Lower leg skin (tissue), 3 donors: ENCODE results near the gene PDGFC.

ENCODE experiments used
- POLR2A ChIP-seq, 2 donors: fragments of 450-650 bp; IDR thresholded peaks; one replicate each; pipeline ENCODE4 v1.6.1; 2016 to 2017; ENCODE audit warnings: antibody characterized with exemption in 2 of 2, mild to moderate bottlenecking in 1 of 2, moderate library complexity in 1 of 2
- TF ChIP-seq, protein P1 (sequence below), 3 donors: fragments of 450-650 bp; IDR thresholded peaks; one replicate each; pipeline ENCODE4 v1.5.1; 2016; ENCODE audit warnings: antibody characterized with exemption in 3 of 3, mild to moderate bottlenecking in 3 of 3, moderate library complexity in 2 of 3

DNA sequence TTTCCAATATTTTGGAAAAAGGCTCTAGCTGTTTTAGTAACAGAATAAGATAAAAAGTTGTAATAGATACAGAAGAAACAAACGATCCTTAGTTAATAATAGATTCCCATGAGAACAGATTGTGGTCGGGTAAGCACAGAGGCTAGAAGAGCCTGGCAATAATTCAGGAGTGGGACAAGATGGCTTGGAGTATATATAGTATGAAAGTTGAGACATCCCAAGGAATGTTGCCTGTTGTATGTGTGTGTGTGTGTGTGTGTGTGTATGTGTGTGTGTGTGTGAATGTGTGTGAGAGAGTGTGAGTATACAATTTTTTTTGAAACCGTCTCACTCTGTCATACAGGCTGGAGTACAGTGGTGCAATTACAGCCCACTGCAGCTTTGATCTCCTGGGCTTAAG lies 150.7 kb downstream of the PDGFC start:
- TF ChIP-seq, protein P1, sequence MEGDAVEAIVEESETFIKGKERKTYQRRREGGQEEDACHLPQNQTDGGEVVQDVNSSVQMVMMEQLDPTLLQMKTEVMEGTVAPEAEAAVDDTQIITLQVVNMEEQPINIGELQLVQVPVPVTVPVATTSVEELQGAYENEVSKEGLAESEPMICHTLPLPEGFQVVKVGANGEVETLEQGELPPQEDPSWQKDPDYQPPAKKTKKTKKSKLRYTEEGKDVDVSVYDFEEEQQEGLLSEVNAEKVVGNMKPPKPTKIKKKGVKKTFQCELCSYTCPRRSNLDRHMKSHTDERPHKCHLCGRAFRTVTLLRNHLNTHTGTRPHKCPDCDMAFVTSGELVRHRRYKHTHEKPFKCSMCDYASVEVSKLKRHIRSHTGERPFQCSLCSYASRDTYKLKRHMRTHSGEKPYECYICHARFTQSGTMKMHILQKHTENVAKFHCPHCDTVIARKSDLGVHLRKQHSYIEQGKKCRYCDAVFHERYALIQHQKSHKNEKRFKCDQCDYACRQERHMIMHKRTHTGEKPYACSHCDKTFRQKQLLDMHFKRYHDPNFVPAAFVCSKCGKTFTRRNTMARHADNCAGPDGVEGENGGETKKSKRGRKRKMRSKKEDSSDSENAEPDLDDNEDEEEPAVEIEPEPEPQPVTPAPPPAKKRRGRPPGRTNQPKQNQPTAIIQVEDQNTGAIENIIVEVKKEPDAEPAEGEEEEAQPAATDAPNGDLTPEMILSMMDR (IDR thresholded peaks at IDR 0.05): no peak
- TF ChIP-seq POLR2A (IDR thresholded peaks at IDR 0.05): no peak
